Hepatocyte (in vitro differentiated cells): Measurements from ENCODE around the gene MARK3. TPM values are rescaled to one million over a fixed set of nuclear protein-coding genes. Genes with fewer than 3 reads are reported as not detected.

Source experiments
- DNase-seq: peaks from one replicate; pipeline ENCODE4 v3.0.0-alpha.2; 2016; ENCODE audit warnings: low spot score
- H2AFZ ChIP-seq: fragments of 200-600 bp; sonication (generic); 2 replicates; pipeline ENCODE4 v1.6.0; 2016; ENCODE audit warnings: antibody characterized with exemption, mild to moderate bottlenecking
- H3K27ac ChIP-seq: fragments of 200-600 bp; sonication (generic); 2 replicates; pipeline ENCODE4 v1.5.1; 2016; ENCODE audit warnings: mild to moderate bottlenecking
- H3K27me3 ChIP-seq: fragments of 200-600 bp; sonication (generic); 2 replicates; pipeline ENCODE4 v1.6.1; 2016
- H3K36me3 ChIP-seq: fragments of 200-600 bp; sonication (generic); replicated peaks from 2 replicates; pipeline ENCODE4 v1.5.1; 2016; ENCODE audit warnings: low read depth; ENCODE audit not compliant: insufficient read depth
- H3K4me1 ChIP-seq: fragments of 200-600 bp; sonication (generic); 2 replicates; pipeline ENCODE4 v1.5.1; 2016; ENCODE audit warnings: mild to moderate bottlenecking, moderate library complexity; ENCODE audit not compliant: insufficient read depth
- H3K4me2 ChIP-seq: fragments of 200-600 bp; sonication (generic); 2 replicates; pipeline ENCODE4 v1.6.0; 2016
- H3K4me3 ChIP-seq: fragments of 200-600 bp; sonication (generic); 2 replicates; pipeline ENCODE4 v1.5.1; 2016; ENCODE audit warnings: mild to moderate bottlenecking
- H3K79me2 ChIP-seq: fragments of 200-600 bp; sonication (generic); 2 replicates; pipeline ENCODE4 v1.6.0; 2017; ENCODE audit warnings: mild to moderate bottlenecking
- H3K9me2 ChIP-seq: fragments of 200-600 bp; sonication (generic); replicated peaks from 2 replicates; pipeline ENCODE4 v1.6.0; 2017; ENCODE audit warnings: mild to moderate bottlenecking; ENCODE audit not compliant: insufficient read depth
- H3K9me3 ChIP-seq: fragments of 200-600 bp; sonication (generic); 2 replicates; pipeline ENCODE4 v1.5.1; 2016; ENCODE audit warnings: low read depth, mild to moderate bottlenecking
- H4K20me1 ChIP-seq: fragments of 200-600 bp; sonication (generic); 2 replicates; pipeline ENCODE4 v1.6.0; 2016; ENCODE audit warnings: mild to moderate bottlenecking; ENCODE audit not compliant: insufficient read depth, poor library complexity, severe bottlenecking
- CTCF ChIP-seq: fragments of 200-600 bp; sonication (generic); IDR thresholded peaks from 2 replicates; pipeline ENCODE4 v1.5.1; 2016; ENCODE audit warnings: antibody characterized with exemption, mild to moderate bottlenecking; ENCODE audit not compliant: poor library complexity
- EZH2 ChIP-seq: fragments of 200-600 bp; sonication (generic); IDR thresholded peaks from 2 replicates; pipeline ENCODE4 v1.6.1; 2016; ENCODE audit warnings: antibody characterized with exemption, mild to moderate bottlenecking, borderline replicate concordance
- EZH2phosphoT487 ChIP-seq: fragments of 200-600 bp; sonication (generic); IDR thresholded peaks from one replicate; pipeline ENCODE4 v1.6.1; 2018; ENCODE audit warnings: antibody characterized with exemption, mild to moderate bottlenecking, low read depth, moderate library complexity; ENCODE audit not compliant: unreplicated experiment, severe bottlenecking
- whole genome bisulfite sequencing: methylation state at CpG from one replicate; pipeline ENCODE4 v1.1.6; 2016; ENCODE audit warnings: low lambda C conversion rate; ENCODE audit errors: missing lambda C conversion rate; 5-methylcytosine and 5-hydroxymethylcytosine counted together
- polyA plus RNA-seq: library from polyadenylated mRNA; unstranded; fragments of >200 nt; fragmentation: Nextera tagmentation; extraction: Ambion mirVana; gene quantifications from 2 replicates; pipeline ENCODE4 v1.2.1, GENCODE V29; 2016
- total RNA-seq: library from RNA; depleted of rRNA; stranded (reverse); fragments of >200 nt; gene quantifications from 2 replicates; pipeline ENCODE4 v1.2.3, GENCODE V29; 2014

MARK3 gene
- total and polyA plus RNA-seq, 2 experiments from 2014 or later = 56.3 to 71.7 TPM

GRCh38 chr14:103474893-103475292 is 89.7 kb downstream of the MARK3 start:
- H3K4me1 ChIP-seq = no peaks in the 10 kb centered on the region
- no peaks in the 10 kb centered on the region for H3K27me3 ChIP-seq
- no peaks in the 10 kb centered on the region for H3K9me2 ChIP-seq
- H4K20me1 ChIP-seq = no peaks in the 10 kb centered on the region
- H3K9me3 ChIP-seq = no peaks in the 10 kb centered on the region
- H3K27ac ChIP-seq = no peak overlapping the region
- WGBS = 94% methylated on average over 5 of the region's 5 CpGs
- no peaks in the 10 kb centered on the region for H3K79me2 ChIP-seq
- no peak for DNase-seq
- no peak overlapping the region for H2AFZ ChIP-seq
- H3K4me2 ChIP-seq = no peak overlapping the region
- no peak overlapping the region for H3K4me3 ChIP-seq
- H3K36me3 ChIP-seq = peaks cover 2% of the 10 kb centered on the region
- TF ChIP-seq CTCF (no peak), EZH2 (no peak), EZH2phosphoT487 (no peak)

- WGBS = 95% methylated on average over 3 of the region's 3 CpGs
These were observed 90.8 kb downstream of the MARK3 start for GRCh38 chr14:103476065-103476464.

GRCh38 chr14:103476631-103477030 is 91.4 kb downstream of the MARK3 start:
- no peaks in the 10 kb centered on the region for H3K9me2 ChIP-seq
- H3K79me2 ChIP-seq = no peaks in the 10 kb centered on the region
- no peaks in the 10 kb centered on the region for H3K9me3 ChIP-seq
- no peak overlapping the region for H2AFZ ChIP-seq
- no peaks in the 10 kb centered on the region for H4K20me1 ChIP-seq
- WGBS = 83% methylated on average over 5 of the region's 5 CpGs
- no peak overlapping the region for H3K4me2 ChIP-seq
- H3K27ac ChIP-seq = no peak overlapping the region
- DNase-seq = no peak
- peaks cover 2% of the 10 kb centered on the region for H3K36me3 ChIP-seq
- no peaks in the 10 kb centered on the region for H3K4me1 ChIP-seq
- H3K4me3 ChIP-seq = no peak overlapping the region
- no peak for TF ChIP-seq EZH2phosphoT487
- TF ChIP-seq EZH2 = no peak
- TF ChIP-seq CTCF = no peak
- H3K27me3 ChIP-seq = no peaks in the 10 kb centered on the region

More at GRCh38 chr14:103476065-103476464, 90.8 kb downstream of the MARK3 start:
- H2AFZ ChIP-seq = no peak overlapping the region
- no peak for DNase-seq
- H3K36me3 ChIP-seq = peaks cover 2% of the 10 kb centered on the region
- H3K4me1 ChIP-seq = no peaks in the 10 kb centered on the region
- TF ChIP-seq EZH2phosphoT487 = no peak
- TF ChIP-seq EZH2 = no peak
- no peak for TF ChIP-seq CTCF
- no peak overlapping the region for H3K4me2 ChIP-seq
- no peaks in the 10 kb centered on the region for H4K20me1 ChIP-seq
- H3K27me3 ChIP-seq = no peaks in the 10 kb centered on the region
- H3K9me2 ChIP-seq = no peaks in the 10 kb centered on the region
- H3K9me3 ChIP-seq = no peaks in the 10 kb centered on the region
- H3K79me2 ChIP-seq = no peaks in the 10 kb centered on the region
- no peak overlapping the region for H3K27ac ChIP-seq
- no peak overlapping the region for H3K4me3 ChIP-seq

GRCh38 chr14:103480595-103480994 is 95.4 kb downstream of the MARK3 start:
- Histone ChIP-seq H3K4me2 (no peak overlapping the region), H3K27me3 (no peaks in the 10 kb centered on the region), H3K4me3 (no peak overlapping the region), H3K36me3 (peaks cover 2% of the 10 kb centered on the region), H3K27ac (no peak overlapping the region), H3K79me2 (no peaks in the 10 kb centered on the region), H3K9me2 (no peaks in the 10 kb centered on the region), H2AFZ (no peak overlapping the region), H4K20me1 (no peaks in the 10 kb centered on the region), H3K9me3 (no peaks in the 10 kb centered on the region), H3K4me1 (no peaks in the 10 kb centered on the region)
- no peak for DNase-seq
- no peak for TF ChIP-seq EZH2phosphoT487
- no peak for TF ChIP-seq CTCF
- TF ChIP-seq EZH2 = no peak
- 95% methylated on average over 3 of the region's 3 CpGs for WGBS
